CD14-positive monocyte (primary cell): Measurements from ENCODE around the gene POR. TPM values are rescaled to one million over a fixed set of nuclear protein-coding genes. Genes with fewer than 3 reads are reported as not detected.

ENCODE experiments used
- DNase-seq, 3 donors: peaks; one replicate each; pipeline ENCODE4 v3.0.0-alpha.2; 2011 to 2022
- H2AFZ ChIP-seq: 2 replicates; pipeline ENCODE4 v1.6.0; 2012; ENCODE audit warnings: mild to moderate bottlenecking, low read depth, low read length, inconsistent platforms; ENCODE audit not compliant: insufficient read depth, poor library complexity, severe bottlenecking
- H3K27ac ChIP-seq, 2 donors: 1 replicate in 1 of 2; 2 replicates in 1 of 2; pipeline ENCODE4 v1.5.1; 2012 to 2013; ENCODE audit warnings: low read length in 2 of 2, control low read depth in 1 of 2, inconsistent platforms in 1 of 2, low read depth in 1 of 2, mild to moderate bottlenecking in 1 of 2
- H3K27me3 ChIP-seq, 2 donors: one replicate each; pipeline versions ENCODE4 v1.6.0 to v1.6.1; 2011 to 2013; ENCODE audit warnings: low read length in 2 of 2; ENCODE audit not compliant: control insufficient read depth in 2 of 2, insufficient read depth in 2 of 2
- H3K36me3 ChIP-seq, 2 donors: replicated peaks in 1 of 2; 1 replicate in 1 of 2; 2 replicates in 1 of 2; pipeline versions ENCODE4 v1.5.1 to v1.6.1; 2012 to 2013; ENCODE audit warnings: low read length in 2 of 2, control low read depth in 1 of 2, inconsistent platforms in 1 of 2, mild to moderate bottlenecking in 1 of 2; ENCODE audit not compliant: insufficient read depth in 2 of 2, control insufficient read depth in 1 of 2
- H3K4me1 ChIP-seq, 2 donors: 1 replicate in 1 of 2; 2 replicates in 1 of 2; pipeline versions ENCODE4 v1.5.1 to v1.6.1; 2012 to 2013; ENCODE audit warnings: low read length in 2 of 2, control low read depth in 1 of 2, inconsistent platforms in 1 of 2, mild to moderate bottlenecking in 1 of 2, moderate library complexity in 1 of 2; ENCODE audit not compliant: insufficient read depth in 2 of 2, control insufficient read depth in 1 of 2
- H3K4me2 ChIP-seq: replicated peaks from 2 replicates; pipeline ENCODE3; 2012; ENCODE audit warnings: low read length, moderate library complexity, mild to moderate bottlenecking; ENCODE audit not compliant: poor library complexity, severe bottlenecking; ENCODE audit errors: extremely low read depth
- H3K4me3 ChIP-seq, 3 experiments: fragments of 200-600 bp in 1 of 3; sonication (generic) in 1 of 3; replicated peaks in 1 of 3; 1 replicate in 2 of 3; 2 replicates in 1 of 3; pipeline ENCODE4 v1.5.1; 2011 to 2013; ENCODE audit warnings: low read length in 3 of 3, mild to moderate bottlenecking in 3 of 3, control low read depth in 2 of 3, low read depth in 2 of 3, inconsistent platforms in 1 of 3, moderate library complexity in 1 of 3
- H3K79me2 ChIP-seq: 2 replicates; pipeline ENCODE4 v1.6.0; 2012; ENCODE audit warnings: mild to moderate bottlenecking, control low read depth, inconsistent platforms, low read length, moderate library complexity; ENCODE audit not compliant: insufficient read depth
- H3K9ac ChIP-seq: 2 replicates; pipeline ENCODE4 v1.6.0; 2017; ENCODE audit warnings: low read length, mild to moderate bottlenecking; ENCODE audit not compliant: insufficient read depth, poor library complexity, severe bottlenecking
- H3K9me3 ChIP-seq, 2 donors: replicated peaks in 1 of 2; 1 replicate in 1 of 2; 2 replicates in 1 of 2; pipeline versions ENCODE4 v1.5.1 to v1.6.1; 2012 to 2013; ENCODE audit warnings: low read length in 2 of 2, control low read depth in 1 of 2; ENCODE audit not compliant: control insufficient read depth in 1 of 2, insufficient read depth in 1 of 2
- H4K20me1 ChIP-seq: 2 replicates; pipeline ENCODE4 v1.6.0; 2012; ENCODE audit warnings: mild to moderate bottlenecking, low read length, control low read depth, moderate library complexity; ENCODE audit not compliant: insufficient read depth
- H3K27ac Mint-ChIP-seq, 7 donors: one replicate each; pipeline ENCODE4 v1.8.0; 2020; ENCODE audit warnings: mild to moderate bottlenecking in 7 of 7, mixed read lengths in 7 of 7, moderate library complexity in 6 of 7, inconsistent platforms in 2 of 7
- H3K27me3 Mint-ChIP-seq, 3 donors: one replicate each; pipeline ENCODE4 v1.8.0; 2021 to 2022; ENCODE audit warnings: low read depth in 3 of 3, mild to moderate bottlenecking in 3 of 3, mixed read lengths in 3 of 3, moderate library complexity in 3 of 3, inconsistent platforms in 1 of 3
- H3K36me3 Mint-ChIP-seq, 2 donors: one replicate each; pipeline ENCODE4 v1.8.0; 2020; ENCODE audit warnings: mixed read lengths in 2 of 2, inconsistent platforms in 1 of 2, mild to moderate bottlenecking in 1 of 2
- H3K4me1 Mint-ChIP-seq: one replicate; pipeline ENCODE4 v1.8.0; 2020; ENCODE audit warnings: mild to moderate bottlenecking, mixed read lengths
- H3K4me3 Mint-ChIP-seq, 2 donors: one replicate each; pipeline ENCODE4 v1.8.0; 2020; ENCODE audit warnings: mild to moderate bottlenecking in 2 of 2, mixed read lengths in 2 of 2, moderate library complexity in 1 of 2
- H3K9me3 Mint-ChIP-seq, 7 donors: one replicate each; pipeline ENCODE4 v1.8.0; 2020 to 2022; ENCODE audit warnings: mixed read lengths in 7 of 7, mild to moderate bottlenecking in 6 of 7, moderate library complexity in 6 of 7, inconsistent platforms in 2 of 7
- CTCF ChIP-seq: fragments of 200-600 bp; IDR thresholded peaks from one replicate; pipeline ENCODE4 v1.8.0; 2022; ENCODE audit warnings: antibody characterized with exemption, mild to moderate bottlenecking
- WGBS: methylation state at CpG from one replicate; pipeline ENCODE4 v1.1.5; 2013; ENCODE audit warnings: missing lambda C conversion rate; ENCODE audit not compliant: insufficient coverage; 5-methylcytosine and 5-hydroxymethylcytosine counted together
- intact Hi-C, 2 donors: fragments of 100-400 bp; cut with micrococcal nuclease; formaldehyde crosslinking; loops; one replicate each; pipeline versions ENCODE4 v1.15.0 to v1.15.1; 2023
- polyA plus RNA-seq, 3 donors: library from polyadenylated mRNA; depleted of rRNA in 1 of 3; unstranded in 2 of 3; stranded (reverse) in 1 of 3; fragments of 300-500 nt in 2 of 3; fragments of >200 nt in 1 of 3; fragmentation: Illumina TruSeq in 2 of 3; gene quantifications; 1 replicate in 2 of 3; 2 replicates in 1 of 3; pipeline ENCODE4 v1.2.3, GENCODE V29; 2012 to 2021

Gene POR
- polyA plus RNA-seq, 3 donors, result 90.5 to 102 (median 98.1) TPM

DNA sequence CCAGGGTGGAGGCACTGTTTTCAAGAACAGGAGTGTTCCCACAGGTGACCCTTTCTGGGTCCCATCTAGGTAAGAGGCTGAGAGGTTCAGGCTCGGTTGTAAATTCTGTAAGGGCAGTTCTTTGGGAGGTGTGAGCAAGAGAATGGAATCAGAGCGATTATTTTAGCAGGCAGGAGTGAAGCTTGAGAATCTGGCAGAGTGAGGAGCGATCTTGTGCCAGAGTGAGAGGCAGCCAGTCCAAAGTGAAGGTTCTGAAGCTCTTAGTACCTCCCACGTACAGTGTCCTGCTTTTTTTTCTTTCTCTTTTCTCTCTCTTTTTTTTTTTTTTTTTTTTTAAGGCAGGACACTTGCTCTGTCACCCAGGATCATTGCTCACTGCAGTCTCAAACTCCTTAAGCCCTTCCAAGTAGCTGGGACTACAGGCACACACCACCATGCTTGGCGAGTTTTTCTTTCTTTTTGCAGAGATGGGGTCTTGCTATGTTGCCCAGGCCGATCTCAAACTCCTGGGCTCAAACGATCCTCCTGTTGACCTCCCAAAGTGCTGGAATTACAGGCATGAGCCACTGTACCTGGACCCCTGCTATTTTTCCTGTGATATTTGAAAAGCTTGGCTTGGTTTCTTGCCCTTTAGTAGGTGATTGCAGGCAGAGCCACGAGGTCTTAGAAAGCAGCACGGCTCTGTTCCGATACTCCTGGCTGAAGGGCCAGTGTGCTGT is 10.9 kb downstream of the POR start:
- H3K27me3 Mint-ChIP-seq, result no peaks in the 10 kb centered on the region
- peaks cover 33% of the 10 kb centered on the region for H3K4me1 Mint-ChIP-seq
- peaks cover 0 to 3% (median 0%) of the 10 kb centered on the region in 7 donors for H3K9me3 Mint-ChIP-seq
- H3K36me3 ChIP-seq, result peaks cover 0 to 20% of the 10 kb centered on the region in 2 donors
- H3K9me3 ChIP-seq, result no peaks in the 10 kb centered on the region
- no peaks in the 10 kb centered on the region for H3K27me3 ChIP-seq
- peak overlapping the region in 4 of 7 donors; percentile 15 to 64 (median 50) for H3K27ac Mint-ChIP-seq
- peaks cover 29 to 51% of the 10 kb centered on the region in 2 donors for H3K36me3 Mint-ChIP-seq
- no peak for TF ChIP-seq CTCF
- no peak overlapping the region for H3K4me2 ChIP-seq
- H3K79me2 ChIP-seq, result peaks cover 77% of the 10 kb centered on the region
- H3K4me3 Mint-ChIP-seq, result no peak overlapping the region
- H3K4me1 ChIP-seq, result peaks cover 27 to 32% of the 10 kb centered on the region in 2 donors
- no peak overlapping the region for H3K4me3 ChIP-seq
- WGBS, result 96% methylated on average over 8 of the region's 10 CpGs
- H3K27ac ChIP-seq, result no peak overlapping the region
- H3K9ac ChIP-seq, result no peak overlapping the region
- no peak for DNase-seq
- intact Hi-C loops, result no loop called here
- H2AFZ ChIP-seq, result no peak overlapping the region
- H4K20me1 ChIP-seq, result peaks cover 97% of the 10 kb centered on the region

DNA sequence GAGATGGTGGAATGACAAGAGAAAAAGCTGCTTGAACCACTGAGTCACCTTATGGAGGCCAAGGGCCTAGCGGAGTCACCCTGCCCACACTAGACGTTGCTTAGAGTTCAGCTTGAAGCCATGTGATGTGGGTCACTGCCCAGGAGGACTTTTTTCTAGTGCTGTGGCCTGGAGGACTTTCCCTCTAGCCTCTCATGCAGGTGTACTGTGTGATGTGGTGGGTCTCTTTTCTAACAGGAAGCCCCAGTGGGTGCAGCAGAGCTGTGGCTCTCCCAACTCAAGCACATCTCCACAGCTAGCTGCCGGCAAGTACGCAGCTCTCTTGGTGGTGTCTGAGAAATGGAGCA is 13.6 kb downstream of the POR start:
- Histone ChIP-seq H3K27me3 (no peaks in the 10 kb centered on the region), H3K79me2 (peaks cover 64% of the 10 kb centered on the region), H3K4me1 (peaks cover 18 to 21% of the 10 kb centered on the region in 2 donors), H3K4me2 (no peak overlapping the region), H3K27ac (no peak overlapping the region), H2AFZ (no peak overlapping the region), H3K9ac (no peak overlapping the region), H3K36me3 (peaks cover 0 to 12% of the 10 kb centered on the region in 2 donors), H3K4me3 (no peak overlapping the region), H3K9me3 (no peaks in the 10 kb centered on the region), H4K20me1 (peaks cover 96% of the 10 kb centered on the region)
- peaks cover 18% of the 10 kb centered on the region for H3K4me1 Mint-ChIP-seq
- no peak overlapping the region for H3K4me3 Mint-ChIP-seq
- H3K27me3 Mint-ChIP-seq, result no peaks in the 10 kb centered on the region
- peaks cover 0 to 3% (median 1%) of the 10 kb centered on the region in 7 donors for H3K9me3 Mint-ChIP-seq
- no peak for TF ChIP-seq CTCF
- no peak for DNase-seq
- H3K36me3 Mint-ChIP-seq, result peaks cover 20 to 41% of the 10 kb centered on the region in 2 donors
- WGBS, result 93% methylated on average over 3 of the region's 4 CpGs
- intact Hi-C loops, result no loop called here
- no peak overlapping the region for H3K27ac Mint-ChIP-seq
